ENCODE results near the gene CACNA1F. TPM values are rescaled to one million over a fixed set of nuclear protein-coding genes. Genes with fewer than 3 reads are reported as not detected.

CACNA1F gene
- total and polyA plus RNA-seq, 9 of the 15 experiments (the other 6 are each of a cell fraction or from before 2014, with no cell fraction given): under 0.01 to 0.41 (median 0.03) TPM; not detected in 3

- TF ChIP-seq, protein P1, sequence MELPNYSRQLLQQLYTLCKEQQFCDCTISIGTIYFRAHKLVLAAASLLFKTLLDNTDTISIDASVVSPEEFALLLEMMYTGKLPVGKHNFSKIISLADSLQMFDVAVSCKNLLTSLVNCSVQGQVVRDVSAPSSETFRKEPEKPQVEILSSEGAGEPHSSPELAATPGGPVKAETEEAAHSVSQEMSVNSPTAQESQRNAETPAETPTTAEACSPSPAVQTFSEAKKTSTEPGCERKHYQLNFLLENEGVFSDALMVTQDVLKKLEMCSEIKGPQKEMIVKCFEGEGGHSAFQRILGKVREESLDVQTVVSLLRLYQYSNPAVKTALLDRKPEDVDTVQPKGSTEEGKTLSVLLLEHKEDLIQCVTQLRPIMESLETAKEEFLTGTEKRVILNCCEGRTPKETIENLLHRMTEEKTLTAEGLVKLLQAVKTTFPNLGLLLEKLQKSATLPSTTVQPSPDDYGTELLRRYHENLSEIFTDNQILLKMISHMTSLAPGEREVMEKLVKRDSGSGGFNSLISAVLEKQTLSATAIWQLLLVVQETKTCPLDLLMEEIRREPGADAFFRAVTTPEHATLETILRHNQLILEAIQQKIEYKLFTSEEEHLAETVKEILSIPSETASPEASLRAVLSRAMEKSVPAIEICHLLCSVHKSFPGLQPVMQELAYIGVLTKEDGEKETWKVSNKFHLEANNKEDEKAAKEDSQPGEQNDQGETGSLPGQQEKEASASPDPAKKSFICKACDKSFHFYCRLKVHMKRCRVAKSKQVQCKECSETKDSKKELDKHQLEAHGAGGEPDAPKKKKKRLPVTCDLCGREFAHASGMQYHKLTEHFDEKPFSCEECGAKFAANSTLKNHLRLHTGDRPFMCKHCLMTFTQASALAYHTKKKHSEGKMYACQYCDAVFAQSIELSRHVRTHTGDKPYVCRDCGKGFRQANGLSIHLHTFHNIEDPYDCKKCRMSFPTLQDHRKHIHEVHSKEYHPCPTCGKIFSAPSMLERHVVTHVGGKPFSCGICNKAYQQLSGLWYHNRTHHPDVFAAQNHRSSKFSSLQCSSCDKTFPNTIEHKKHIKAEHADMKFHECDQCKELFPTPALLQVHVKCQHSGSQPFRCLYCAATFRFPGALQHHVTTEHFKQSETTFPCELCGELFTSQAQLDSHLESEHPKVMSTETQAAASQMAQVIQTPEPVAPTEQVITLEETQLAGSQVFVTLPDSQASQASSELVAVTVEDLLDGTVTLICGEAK (IDR thresholded peaks at IDR 0.05): no peak
- TF ChIP-seq, protein P1 (CRISPR knock-in tag; IDR thresholded peaks at IDR 0.05): no peak
- TF ChIP-seq HSF4 (CRISPR knock-in tag; IDR thresholded peaks at IDR 0.05; ENCODE audit: borderline replicate concordance) (no peak), HOMEZ (CRISPR knock-in tag; IDR thresholded peaks at IDR 0.05) (no peak), SIN3B (IDR thresholded peaks at IDR 0.05; ENCODE audit: low read depth) (peak; percentile 44; the same call in 1 of the 2 replicates), ATF1 (CRISPR knock-in tag; IDR thresholded peaks at IDR 0.05) (no peak), ATF1 (tag; IDR thresholded peaks at IDR 0.05) (peak; percentile 77), RBBP5 (IDR thresholded peaks at IDR 0.05; ENCODE audit: borderline replicate concordance, insufficient read depth, low read length, poor library complexity, severe bottlenecking) (no peak), RAD21 (CRISPR knock-in tag; conservative IDR thresholded peaks at IDR 0.05 in 1 of 2, IDR thresholded peaks at IDR 0.05 in 1 of 2) (peak in 1 of 2 experiments; percentile 27; a peak in 2 of 4 replicates), MYBL2 (IDR thresholded peaks at IDR 0.05; ENCODE audit: low read depth) (no peak), MYBL2 (CRISPR knock-in tag; IDR thresholded peaks at IDR 0.05; ENCODE audit: borderline replicate concordance) (no peak), TFAM (CRISPR knock-in tag; conservative IDR thresholded peaks at IDR 0.05) (no peak), CHD1 (IDR thresholded peaks at IDR 0.05; ENCODE audit: low read length) (no peak), EHMT2 (IDR thresholded peaks at IDR 0.05) (peak; percentile 97), MEF2A (IDR thresholded peaks at IDR 0.05; ENCODE audit: control insufficient read depth, low read depth, low read length) (no peak), SETDB1 (IDR thresholded peaks at IDR 0.05; ENCODE audit: low read length) (no peak)
- TF ChIP-seq, protein P2, sequence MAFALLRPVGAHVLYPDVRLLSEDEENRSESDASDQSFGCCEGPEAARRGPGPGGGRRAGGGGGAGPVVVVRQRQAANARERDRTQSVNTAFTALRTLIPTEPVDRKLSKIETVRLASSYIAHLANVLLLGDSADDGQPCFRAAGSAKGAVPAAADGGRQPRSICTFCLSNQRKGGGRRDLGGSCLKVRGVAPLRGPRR (CRISPR knock-in tag; IDR thresholded peaks at IDR 0.05): no peak
Measured at GRCh38 chrX:49199906-49200771, 33.0 kb downstream of the CACNA1F start, which contains the start of gene SYP (continued).
